WERI-Rb-1 (cell line): ENCODE measurements around the gene NEK7.

Experiments used
- DNase-seq: peaks from one replicate; pipeline ENCODE4 v3.0.0-alpha.2; 2020
- H3K27ac ChIP-seq: fragments of 250-450 bp; sonication (Bioruptor Pico); 2 replicates; pipeline ENCODE4 v1.5.1; 2020; ENCODE audit warnings: mild to moderate bottlenecking, moderate library complexity
- H3K27me3 ChIP-seq: fragments of 250-450 bp; sonication (Bioruptor Pico); 2 replicates; pipeline ENCODE4 v1.5.1; 2021; ENCODE audit warnings: mild to moderate bottlenecking, low read depth, moderate library complexity; ENCODE audit not compliant: insufficient read depth, severe bottlenecking
- H3K36me3 ChIP-seq: fragments of 250-450 bp; sonication (Bioruptor Pico); 2 replicates; pipeline ENCODE4 v1.5.1; 2020; ENCODE audit warnings: mild to moderate bottlenecking, moderate library complexity
- H3K4me3 ChIP-seq: 2 replicates; pipeline ENCODE4 v1.5.1; 2011; ENCODE audit warnings: low read depth, mild to moderate bottlenecking, control low read depth, low read length
- H3K9me3 ChIP-seq: fragments of 250-450 bp; sonication (Bioruptor Pico); 2 replicates; pipeline ENCODE4 v1.5.1; 2021; ENCODE audit warnings: mild to moderate bottlenecking, moderate library complexity; ENCODE audit not compliant: severe bottlenecking
- TF ChIP-seq, protein P1 (sequence below): IDR thresholded peaks from 2 replicates; pipeline ENCODE4 v1.5.1; 2011; ENCODE audit warnings: low read depth, mild to moderate bottlenecking, control low read depth, inconsistent platforms, low read length

NEK7 gene

DNA sequence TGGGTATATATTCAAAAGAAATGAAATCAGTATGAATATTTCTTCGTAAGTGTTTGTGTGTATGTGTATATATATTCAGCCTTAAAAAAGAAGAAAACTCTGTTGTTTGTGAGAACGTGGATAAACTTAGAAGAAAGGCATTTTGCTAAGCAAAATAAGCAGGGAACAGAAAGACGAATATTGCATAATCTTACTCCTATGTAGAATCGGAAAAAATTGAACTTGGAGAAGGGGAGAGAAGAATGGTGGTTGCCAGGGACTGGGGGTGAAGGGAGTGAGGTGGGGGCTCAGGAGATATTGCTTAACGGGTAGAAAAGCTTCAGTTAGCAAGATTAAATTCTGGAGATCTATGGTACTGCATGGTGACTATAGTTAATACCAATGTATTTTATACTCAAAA is 40.3 kb upstream of the NEK7 start:
- no peak for DNase-seq
- Histone ChIP-seq H3K27ac (no peak overlapping the region), H3K27me3 (no peaks in the 10 kb centered on the region), H3K36me3 (no peaks in the 10 kb centered on the region), H3K4me3 (no peak overlapping the region), H3K9me3 (no peaks in the 10 kb centered on the region)
- TF ChIP-seq, protein P1, sequence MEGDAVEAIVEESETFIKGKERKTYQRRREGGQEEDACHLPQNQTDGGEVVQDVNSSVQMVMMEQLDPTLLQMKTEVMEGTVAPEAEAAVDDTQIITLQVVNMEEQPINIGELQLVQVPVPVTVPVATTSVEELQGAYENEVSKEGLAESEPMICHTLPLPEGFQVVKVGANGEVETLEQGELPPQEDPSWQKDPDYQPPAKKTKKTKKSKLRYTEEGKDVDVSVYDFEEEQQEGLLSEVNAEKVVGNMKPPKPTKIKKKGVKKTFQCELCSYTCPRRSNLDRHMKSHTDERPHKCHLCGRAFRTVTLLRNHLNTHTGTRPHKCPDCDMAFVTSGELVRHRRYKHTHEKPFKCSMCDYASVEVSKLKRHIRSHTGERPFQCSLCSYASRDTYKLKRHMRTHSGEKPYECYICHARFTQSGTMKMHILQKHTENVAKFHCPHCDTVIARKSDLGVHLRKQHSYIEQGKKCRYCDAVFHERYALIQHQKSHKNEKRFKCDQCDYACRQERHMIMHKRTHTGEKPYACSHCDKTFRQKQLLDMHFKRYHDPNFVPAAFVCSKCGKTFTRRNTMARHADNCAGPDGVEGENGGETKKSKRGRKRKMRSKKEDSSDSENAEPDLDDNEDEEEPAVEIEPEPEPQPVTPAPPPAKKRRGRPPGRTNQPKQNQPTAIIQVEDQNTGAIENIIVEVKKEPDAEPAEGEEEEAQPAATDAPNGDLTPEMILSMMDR, result no peak

DNA sequence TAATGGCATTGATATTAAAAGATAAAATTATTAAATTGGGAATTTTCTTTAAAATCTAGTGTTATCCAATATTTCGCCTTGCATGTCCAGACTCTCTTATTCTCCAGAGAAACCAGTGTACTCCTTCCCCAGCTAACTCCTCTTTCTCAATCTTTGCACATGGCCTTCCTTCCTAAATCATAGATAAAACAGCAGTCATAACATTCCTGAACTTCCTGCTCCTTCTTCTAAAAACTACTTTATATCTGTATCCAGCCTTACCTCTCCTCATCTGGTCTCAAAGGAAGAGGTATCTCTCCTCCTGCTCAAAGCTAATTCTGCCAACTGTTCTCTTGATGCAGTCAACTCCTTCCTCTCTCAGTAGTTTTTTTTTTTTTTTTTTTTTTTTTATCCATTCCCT is 39.5 kb upstream of the NEK7 start:
- no peak for DNase-seq
- Histone ChIP-seq H3K4me3 (no peak overlapping the region), H3K27me3 (no peaks in the 10 kb centered on the region), H3K27ac (no peak overlapping the region), H3K36me3 (no peaks in the 10 kb centered on the region), H3K9me3 (no peaks in the 10 kb centered on the region)
- TF ChIP-seq, protein P1, result no peak

GRCh38 chr1:198118134-198118533 is 38.7 kb upstream of the NEK7 start:
- Histone ChIP-seq H3K27ac (no peak overlapping the region), H3K4me3 (no peak overlapping the region)
- DNase-seq, result no peak

DNA sequence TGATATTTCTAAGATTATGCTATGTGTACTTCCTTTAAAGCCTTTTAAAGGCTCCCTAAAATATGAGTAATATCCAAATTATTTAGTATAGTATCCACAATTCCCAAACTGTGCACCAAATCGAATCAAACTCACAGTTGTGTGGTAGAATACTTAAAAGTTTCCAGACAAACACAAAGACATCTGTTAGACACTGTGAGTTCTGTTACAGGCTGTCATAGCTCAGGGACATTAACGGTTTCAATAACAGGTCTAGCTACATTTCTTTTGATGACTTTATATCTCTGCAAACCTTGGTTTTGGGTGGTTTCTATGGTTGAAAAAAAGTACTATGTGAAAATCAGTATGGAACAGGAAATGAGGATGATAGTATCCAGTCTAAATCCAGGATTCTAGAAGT is 36.9 kb upstream of the NEK7 start:
- Histone ChIP-seq H3K4me3 (no peak overlapping the region), H3K36me3 (no peaks in the 10 kb centered on the region), H3K9me3 (no peaks in the 10 kb centered on the region), H3K27ac (no peak overlapping the region), H3K27me3 (no peaks in the 10 kb centered on the region)
- TF ChIP-seq, protein P1, result no peak
- DNase-seq, result no peak

More at GRCh38 chr1:198118134-198118533, 38.7 kb upstream of the NEK7 start:
- H3K36me3 ChIP-seq, result no peaks in the 10 kb centered on the region
- no peaks in the 10 kb centered on the region for H3K27me3 ChIP-seq
- H3K9me3 ChIP-seq, result no peaks in the 10 kb centered on the region
- TF ChIP-seq, protein P1, result no peak

DNA sequence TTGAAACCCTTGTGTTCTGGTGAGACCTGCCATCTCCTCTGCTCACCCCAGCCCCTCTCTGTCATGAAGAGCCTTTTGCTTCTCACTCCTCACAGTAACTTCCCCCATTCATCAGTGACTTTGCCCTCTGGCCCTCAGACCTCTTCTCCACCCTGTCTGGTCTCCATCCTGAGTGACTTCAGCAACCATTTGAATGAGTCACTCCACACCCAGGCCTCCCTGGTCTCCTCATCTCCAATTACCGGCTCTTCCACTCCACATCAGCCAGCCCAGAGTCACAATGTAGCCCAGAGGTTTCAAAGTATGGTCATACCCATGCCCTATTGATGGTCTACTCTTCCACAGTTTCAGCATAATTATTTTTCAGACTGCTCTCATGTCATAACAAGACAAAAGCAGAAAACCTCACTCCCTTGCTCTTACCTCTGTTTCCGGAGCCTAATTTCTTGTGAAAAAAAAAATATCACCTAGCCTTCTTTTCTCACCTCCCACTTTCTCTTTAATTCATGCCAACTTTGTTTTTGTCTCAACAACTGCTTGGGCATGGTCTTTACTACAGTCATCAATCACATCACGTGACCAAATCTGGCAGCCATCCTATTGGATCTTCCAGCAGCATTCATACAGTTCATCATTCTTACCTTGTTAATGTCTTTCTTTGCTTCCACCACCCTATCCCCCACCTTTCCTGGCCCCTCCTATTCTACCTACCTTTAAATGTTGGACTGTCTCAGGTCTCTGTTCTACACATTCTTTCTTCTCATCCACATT is 35.6 kb upstream of the NEK7 start:
- Histone ChIP-seq H3K4me3 (no peak overlapping the region), H3K27me3 (no peaks in the 10 kb centered on the region), H3K9me3 (no peaks in the 10 kb centered on the region), H3K27ac (no peak overlapping the region), H3K36me3 (no peaks in the 10 kb centered on the region)
- TF ChIP-seq, protein P1, result no peak
- DNase-seq, result no peak

DNA sequence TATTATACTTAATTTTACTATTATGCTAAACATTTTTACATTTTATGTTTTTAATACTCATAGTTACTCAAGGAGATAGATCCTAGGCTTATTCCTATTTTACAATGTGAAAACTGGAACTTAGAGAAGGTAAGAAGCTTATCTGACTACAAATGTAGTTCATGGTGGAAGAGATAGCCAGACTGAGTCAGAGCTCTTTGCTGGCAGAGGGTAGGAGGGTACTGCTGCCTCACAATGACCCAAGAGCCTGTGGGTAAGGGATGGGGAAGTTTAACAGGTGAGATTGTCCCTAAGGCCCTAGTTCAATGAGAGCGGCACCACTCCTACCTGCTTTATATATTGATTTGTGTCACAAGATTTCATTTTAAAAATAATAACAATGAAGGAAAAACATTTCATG is 34.1 kb upstream of the NEK7 start:
- H3K27ac ChIP-seq, result no peak overlapping the region
- H3K27me3 ChIP-seq, result no peaks in the 10 kb centered on the region
- no peaks in the 10 kb centered on the region for H3K9me3 ChIP-seq
- TF ChIP-seq, protein P1, result no peak
- H3K4me3 ChIP-seq, result no peak overlapping the region
- DNase-seq, result no peak
- no peaks in the 10 kb centered on the region for H3K36me3 ChIP-seq
